Kidney (tissue), 14 donors: ENCODE measurements around the gene LTBP4. TPM values are rescaled to one million over a fixed set of nuclear protein-coding genes. Genes with fewer than 3 reads are reported as not detected.
A peak's percentile ranks its signal among the peaks of the same experiment; 100 is the strongest.

Source experiments
- DNase-seq, 5 donors: peaks; one replicate each; pipeline ENCODE4 v3.0.0-alpha.2; 2013 to 2020
- FAIRE-seq: peaks from 2 replicates; lab custom pipeline; 2012; peaks lifted over from hg19 to GRCh38; lab: Jason Lieb, UNC
- H3K27ac ChIP-seq, 2 donors: one replicate each; pipeline ENCODE4 v1.7.0; 2013; ENCODE audit warnings: low read depth in 2 of 2, low read length in 2 of 2, inconsistent platforms in 1 of 2
- H3K27me3 ChIP-seq: one replicate; pipeline ENCODE4 v1.7.1; 2013; ENCODE audit warnings: low read length, inconsistent platforms; ENCODE audit not compliant: control insufficient read depth, insufficient read depth
- H3K36me3 ChIP-seq, 3 donors: one replicate each; pipeline versions ENCODE4 v1.7.0 to v1.7.1; 2013; ENCODE audit warnings: low read length in 3 of 3, control low read depth in 1 of 3, inconsistent platforms in 1 of 3; ENCODE audit not compliant: insufficient read depth in 3 of 3, control insufficient read depth in 2 of 3
- H3K4me1 ChIP-seq, 3 donors: one replicate each; pipeline versions ENCODE4 v1.7.0 to v1.7.1; 2013; ENCODE audit warnings: low read length in 3 of 3, inconsistent platforms in 1 of 3, low read depth in 1 of 3; ENCODE audit not compliant: control insufficient read depth in 2 of 3, insufficient read depth in 2 of 3
- H3K4me3 ChIP-seq, 3 donors: one replicate each; pipeline versions ENCODE4 v1.7.0 to v1.8.1; 2013; ENCODE audit warnings: low read length in 3 of 3, control low read depth in 1 of 3, inconsistent platforms in 1 of 3
- H3K9ac ChIP-seq, 3 donors: one replicate each; pipeline versions ENCODE4 v1.7.0 to v1.7.1; 2013; ENCODE audit warnings: low read length in 3 of 3, control low read depth in 1 of 3, inconsistent platforms in 1 of 3
- H3K9me3 ChIP-seq, 3 donors: one replicate each; pipeline versions ENCODE4 v1.7.0 to v1.7.1; 2013; ENCODE audit warnings: low read length in 3 of 3, control low read depth in 1 of 3, inconsistent platforms in 1 of 3; ENCODE audit not compliant: control insufficient read depth in 2 of 3, insufficient read depth in 1 of 3
- CTCF ChIP-seq: IDR thresholded peaks from 3 replicates; pipeline ENCODE4 v1.5.1; 2012; ENCODE audit warnings: mild to moderate bottlenecking, moderate library complexity, borderline replicate concordance; ENCODE audit not compliant: insufficient read depth; ENCODE audit errors: extremely low read depth
- intact Hi-C: fragments of 100-400 bp; cut with DNase I; formaldehyde crosslinking; loops from one replicate; pipeline ENCODE4 v1.11.1; 2022
- polyA plus RNA-seq: library from polyadenylated mRNA; stranded (reverse); fragments of 350-450 nt; fragmentation: Illumina TruSeq; extraction: RNeasy Lipid Tissue Mini Kit (QIAGEN cat#74804); gene quantifications from one replicate; pipeline ENCODE4 v1.2.3, GENCODE V29; 2014; ENCODE audit warnings: low read depth, low replicate concordance; ENCODE audit not compliant: insufficient read depth
- total RNA-seq: library from RNA; stranded (reverse); fragmentation: NEBNext Ultra II Directional; extraction: Animal tissue kit (Norgen Biotek cat#: 25700); gene quantifications from one replicate; pipeline ENCODE4 v1.2.1, GENCODE V29; 2021
- donor health status: control.
- donor health status: control.
- donor health status: control.
- donor health status: control.
- donor health status: control.
- donor health status: DM: yes; HTN: yes; CAD: no.
- donor health status: Normal renal cell carcinoma (clear cell type).

LTBP4 gene
- total and polyA plus RNA-seq, 2 donors from 2014 or later, result 52.1 to 155 TPM

- intact Hi-C loops, result no loop called here
- Histone ChIP-seq H3K27ac (no peak overlapping the region), H3K36me3 (peaks cover 0 to 13% (median 8%) of the 10 kb centered on the region in 3 donors), H3K9me3 (no peaks in the 10 kb centered on the region), H3K4me3 (no peak overlapping the region), H3K27me3 (no peaks in the 10 kb centered on the region), H3K9ac (no peak overlapping the region), H3K4me1 (peaks cover 0 to 8% (median 0%) of the 10 kb centered on the region in 3 donors)
- no peak for DNase-seq
- FAIRE-seq, result no peak
- TF ChIP-seq CTCF, result no peak
These were observed 19.6 kb upstream of the LTBP4 start for GRCh38 chr19:40581531-40581930.

- Histone ChIP-seq H3K4me1 (peaks cover 0 to 3% (median 0%) of the 10 kb centered on the region in 3 donors), H3K27ac (no peak overlapping the region), H3K9me3 (no peaks in the 10 kb centered on the region), H3K27me3 (no peaks in the 10 kb centered on the region), H3K9ac (no peak overlapping the region), H3K36me3 (peaks cover 0 to 13% (median 8%) of the 10 kb centered on the region in 3 donors), H3K4me3 (no peak overlapping the region)
- FAIRE-seq, result no peak
- DNase-seq, result no peak
- no peak for TF ChIP-seq CTCF
- intact Hi-C loops, result no loop called here
These were observed 18.7 kb upstream of the LTBP4 start for GRCh38 chr19:40582467-40582866.

- H3K27ac ChIP-seq, result no peak overlapping the region
- peak in 1 of 5 donors; percentile 37 for DNase-seq
- peaks cover 0 to 18% (median 8%) of the 10 kb centered on the region in 3 donors for H3K36me3 ChIP-seq
- intact Hi-C loops, result no loop called here
- H3K9me3 ChIP-seq, result no peaks in the 10 kb centered on the region
- TF ChIP-seq CTCF, result no peak
- no peak for FAIRE-seq
- H3K4me3 ChIP-seq, result no peak overlapping the region
- no peak overlapping the region for H3K9ac ChIP-seq
- no peaks in the 10 kb centered on the region for H3K4me1 ChIP-seq
- H3K27me3 ChIP-seq, result no peaks in the 10 kb centered on the region
These were observed 17.9 kb upstream of the LTBP4 start for GRCh38 chr19:40583283-40583682.

GRCh38 chr19:40584007-40584406 lies 17.2 kb upstream of the LTBP4 start:
- DNase-seq (no peak), FAIRE-seq (no peak)
- Histone ChIP-seq H3K9me3 (no peaks in the 10 kb centered on the region), H3K4me1 (no peaks in the 10 kb centered on the region), H3K36me3 (peaks cover 0 to 19% (median 8%) of the 10 kb centered on the region in 3 donors), H3K27ac (no peak overlapping the region), H3K27me3 (no peaks in the 10 kb centered on the region), H3K4me3 (no peak overlapping the region), H3K9ac (no peak overlapping the region)
- TF ChIP-seq CTCF, result no peak
- intact Hi-C loops, result no loop called here
